Panc1 (cell line): ENCODE results near the gene TXNIP. TPM values are rescaled to one million over a fixed set of nuclear protein-coding genes. Genes with fewer than 3 reads are reported as not detected.

Experiments used
- ATAC-seq: fragments of 200-7000 bp; cut with Tn5 transposase; 2 replicates; pipeline ENCODE4 v1.9.1; 2020; ENCODE audit warnings: mild to moderate bottlenecking, moderate library complexity
- BruUV-seq: library from RNA; stranded (reverse); fragments of 400-500 nt; replicated peaks from 2 replicates; lab custom pipeline; 2021; lab: Mats Ljungman, UMichigan
- CTCF ChIA-PET: fragments of 300-600 bp; sonication (Branson Sonifier 250); formaldehyde crosslinking; loops from one replicate; lab custom pipeline; 2022; ENCODE audit warnings: antibody characterized with exemption; lab: Charles Lee
- POLR2A ChIA-PET: fragments of 300-600 bp; sonication (Branson Sonifier 250); formaldehyde crosslinking; loops from one replicate; lab custom pipeline; 2022; ENCODE audit warnings: antibody characterized with exemption; lab: Charles Lee
- DNase-seq: peaks from one replicate; pipeline ENCODE4 v3.0.0-alpha.2; 2010; ENCODE audit warnings: low read depth, low spot score
- H3K27ac ChIP-seq: 2 replicates; pipeline ENCODE4 v1.5.1; 2011; ENCODE audit warnings: mild to moderate bottlenecking, low read length, inconsistent platforms
- H3K27me3 ChIP-seq: fragments of 200-500 bp; sonication (Bioruptor generic); 2 replicates; pipeline ENCODE4 v1.6.0; 2014; ENCODE audit warnings: low read length, inconsistent platforms; ENCODE audit not compliant: control insufficient read depth, insufficient read depth
- H3K36me3 ChIP-seq: fragments of 200-500 bp; sonication (Bioruptor generic); 2 replicates; pipeline ENCODE4 v1.5.1; 2014; ENCODE audit warnings: inconsistent platforms, mild to moderate bottlenecking, low read length, moderate library complexity; ENCODE audit not compliant: control insufficient read depth, insufficient read depth
- H3K4me1 ChIP-seq: 2 replicates; pipeline ENCODE4 v1.5.1; 2011; ENCODE audit warnings: inconsistent platforms, mild to moderate bottlenecking, low read length, moderate library complexity; ENCODE audit not compliant: control insufficient read depth, insufficient read depth
- H3K4me3 ChIP-seq, 2 experiments: 2 replicates each; pipeline ENCODE4 v1.5.1; 2011 to 2012; ENCODE audit warnings: low read depth in 2 of 2, low read length in 2 of 2, mild to moderate bottlenecking in 2 of 2, inconsistent platforms in 1 of 2, moderate library complexity in 1 of 2
- H3K9me3 ChIP-seq: fragments of 200-500 bp; sonication (Bioruptor generic); 2 replicates; pipeline ENCODE4 v1.5.1; 2014; ENCODE audit warnings: low read depth, mild to moderate bottlenecking, inconsistent platforms, low read length, moderate library complexity; ENCODE audit not compliant: control insufficient read depth, insufficient read depth
- POLR2AphosphoS5 ChIP-seq: IDR thresholded peaks from 2 replicates; pipeline ENCODE4 v1.6.1; 2012; ENCODE audit warnings: mild to moderate bottlenecking, low read depth, low read length, moderate library complexity
- SIN3A ChIP-seq: IDR thresholded peaks from 2 replicates; pipeline ENCODE4 v1.6.1; 2012; ENCODE audit warnings: low read depth, mild to moderate bottlenecking, low read length, moderate library complexity, borderline replicate concordance; ENCODE audit not compliant: insufficient read depth
- TCF7L2 ChIP-seq: IDR thresholded peaks from 2 replicates; pipeline ENCODE4 v1.6.1; 2011; ENCODE audit warnings: mild to moderate bottlenecking, low read depth, low read length, inconsistent platforms
- in situ Hi-C: cut with HindIII; loops from 2 replicates; pipeline ENCODE4 v1.10.0; 2016; ENCODE audit warnings: low sequenced_read_pairs, low pct_unique_long_range_greater_than_20kb
- intact Hi-C: fragments of 100-400 bp; cut with micrococcal nuclease; formaldehyde crosslinking; loops from one replicate; pipeline ENCODE4 v1.10.0; 2022; ENCODE audit not compliant: unreplicated experiment
- total RNA-seq: library from RNA; stranded (reverse); gene quantifications from one replicate; pipeline ENCODE4 v1.2.1, GENCODE V29; 2021; ENCODE audit not compliant: unreplicated experiment
- TF ChIP-seq, protein P1 (sequence below), 2 experiments: IDR thresholded peaks; 2 replicates each; pipeline ENCODE4 v1.6.1; 2011 to 2012; ENCODE audit warnings: low read depth in 2 of 2, control low read depth in 1 of 2, low read length in 1 of 2, mild to moderate bottlenecking in 1 of 2, moderate library complexity in 1 of 2; ENCODE audit not compliant: insufficient read depth in 1 of 2
- TF ChIP-seq, protein P2 (sequence below): fragments of 450-650 bp; IDR thresholded peaks from 2 replicates; pipeline ENCODE4 v1.5.1; 2017; ENCODE audit warnings: mild to moderate bottlenecking

The TXNIP gene
- total RNA-seq, 1 experiment from 2014 or later, result 15.2 TPM

DNA sequence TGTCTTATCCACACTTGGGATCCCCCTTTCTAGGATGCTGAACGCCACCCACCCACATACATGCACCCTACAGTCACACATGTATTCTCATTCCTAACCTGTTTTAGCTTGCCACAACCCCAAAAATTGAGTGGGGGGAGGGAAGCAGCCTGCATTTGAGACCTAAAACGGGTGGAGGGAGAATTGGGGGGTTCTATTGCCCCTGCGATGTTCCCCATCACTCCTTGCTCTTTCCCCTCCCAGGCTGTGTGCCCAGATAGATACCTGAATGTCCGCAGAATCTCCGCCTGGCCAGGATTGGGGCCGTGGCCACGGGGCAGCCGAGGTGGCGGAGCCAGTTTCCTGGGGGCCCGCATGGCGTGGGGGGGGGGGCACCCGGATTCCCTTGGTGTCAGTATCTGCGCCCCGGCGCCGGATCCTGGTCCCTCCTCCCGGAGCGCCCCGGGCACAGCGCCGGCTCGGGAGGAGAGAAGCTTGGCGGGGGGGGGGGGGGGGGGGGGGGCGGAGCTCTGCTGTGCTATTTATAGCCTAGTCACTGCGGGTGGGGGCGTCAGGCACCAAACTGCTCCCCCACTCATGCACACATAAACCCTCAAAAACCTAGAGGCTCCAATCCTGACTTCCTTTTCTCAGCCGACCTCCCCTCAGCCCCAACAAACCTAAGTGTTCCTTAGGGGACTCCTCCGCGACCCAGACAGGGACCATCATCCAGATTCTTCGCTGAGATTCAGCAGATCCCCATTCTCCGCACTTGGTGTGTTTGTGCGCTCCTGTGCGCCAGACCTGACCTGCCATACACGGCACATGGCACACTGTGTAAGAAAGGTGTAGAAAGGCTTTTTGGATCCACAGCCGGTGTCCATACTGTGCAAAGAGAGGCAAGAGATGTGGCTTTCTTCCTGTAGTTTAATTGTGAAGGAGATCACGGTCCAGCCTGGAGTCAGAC is 33.9 kb downstream of the TXNIP start:
- CTCF ChIA-PET, result interaction anchor here (0.5 to 1.1 kb wide), 4 partner anchors 13 to 50 kb away, joined by 4 to 15 read pairs (median 8); no protein-coding TSS in a partner anchor
- H3K27me3 ChIP-seq, result no peaks in the 10 kb centered on the region
- BruUV-seq, result no TSS peak
- H3K4me3 ChIP-seq, result peak overlapping the region; percentile 76 to 92
- in situ Hi-C loops, result no loop called here
- H3K36me3 ChIP-seq, result no peaks in the 10 kb centered on the region
- intact Hi-C loops, result loop anchor here (5.0 kb wide), 1 partner anchor 70 kb away; no protein-coding TSS in a partner anchor
- TF ChIP-seq, protein P1, sequence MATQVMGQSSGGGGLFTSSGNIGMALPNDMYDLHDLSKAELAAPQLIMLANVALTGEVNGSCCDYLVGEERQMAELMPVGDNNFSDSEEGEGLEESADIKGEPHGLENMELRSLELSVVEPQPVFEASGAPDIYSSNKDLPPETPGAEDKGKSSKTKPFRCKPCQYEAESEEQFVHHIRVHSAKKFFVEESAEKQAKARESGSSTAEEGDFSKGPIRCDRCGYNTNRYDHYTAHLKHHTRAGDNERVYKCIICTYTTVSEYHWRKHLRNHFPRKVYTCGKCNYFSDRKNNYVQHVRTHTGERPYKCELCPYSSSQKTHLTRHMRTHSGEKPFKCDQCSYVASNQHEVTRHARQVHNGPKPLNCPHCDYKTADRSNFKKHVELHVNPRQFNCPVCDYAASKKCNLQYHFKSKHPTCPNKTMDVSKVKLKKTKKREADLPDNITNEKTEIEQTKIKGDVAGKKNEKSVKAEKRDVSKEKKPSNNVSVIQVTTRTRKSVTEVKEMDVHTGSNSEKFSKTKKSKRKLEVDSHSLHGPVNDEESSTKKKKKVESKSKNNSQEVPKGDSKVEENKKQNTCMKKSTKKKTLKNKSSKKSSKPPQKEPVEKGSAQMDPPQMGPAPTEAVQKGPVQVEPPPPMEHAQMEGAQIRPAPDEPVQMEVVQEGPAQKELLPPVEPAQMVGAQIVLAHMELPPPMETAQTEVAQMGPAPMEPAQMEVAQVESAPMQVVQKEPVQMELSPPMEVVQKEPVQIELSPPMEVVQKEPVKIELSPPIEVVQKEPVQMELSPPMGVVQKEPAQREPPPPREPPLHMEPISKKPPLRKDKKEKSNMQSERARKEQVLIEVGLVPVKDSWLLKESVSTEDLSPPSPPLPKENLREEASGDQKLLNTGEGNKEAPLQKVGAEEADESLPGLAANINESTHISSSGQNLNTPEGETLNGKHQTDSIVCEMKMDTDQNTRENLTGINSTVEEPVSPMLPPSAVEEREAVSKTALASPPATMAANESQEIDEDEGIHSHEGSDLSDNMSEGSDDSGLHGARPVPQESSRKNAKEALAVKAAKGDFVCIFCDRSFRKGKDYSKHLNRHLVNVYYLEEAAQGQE (IDR thresholded peaks at IDR 0.05; ENCODE audit: insufficient read depth in 1 of 2, low read depth in 2 of 2, low read length in 1 of 2), result no peak
- no peak for TF ChIP-seq POLR2AphosphoS5
- no peak for TF ChIP-seq TCF7L2
- TF ChIP-seq SIN3A, result no peak
- TF ChIP-seq, protein P2, sequence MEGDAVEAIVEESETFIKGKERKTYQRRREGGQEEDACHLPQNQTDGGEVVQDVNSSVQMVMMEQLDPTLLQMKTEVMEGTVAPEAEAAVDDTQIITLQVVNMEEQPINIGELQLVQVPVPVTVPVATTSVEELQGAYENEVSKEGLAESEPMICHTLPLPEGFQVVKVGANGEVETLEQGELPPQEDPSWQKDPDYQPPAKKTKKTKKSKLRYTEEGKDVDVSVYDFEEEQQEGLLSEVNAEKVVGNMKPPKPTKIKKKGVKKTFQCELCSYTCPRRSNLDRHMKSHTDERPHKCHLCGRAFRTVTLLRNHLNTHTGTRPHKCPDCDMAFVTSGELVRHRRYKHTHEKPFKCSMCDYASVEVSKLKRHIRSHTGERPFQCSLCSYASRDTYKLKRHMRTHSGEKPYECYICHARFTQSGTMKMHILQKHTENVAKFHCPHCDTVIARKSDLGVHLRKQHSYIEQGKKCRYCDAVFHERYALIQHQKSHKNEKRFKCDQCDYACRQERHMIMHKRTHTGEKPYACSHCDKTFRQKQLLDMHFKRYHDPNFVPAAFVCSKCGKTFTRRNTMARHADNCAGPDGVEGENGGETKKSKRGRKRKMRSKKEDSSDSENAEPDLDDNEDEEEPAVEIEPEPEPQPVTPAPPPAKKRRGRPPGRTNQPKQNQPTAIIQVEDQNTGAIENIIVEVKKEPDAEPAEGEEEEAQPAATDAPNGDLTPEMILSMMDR, result no peak
- POLR2A ChIA-PET, result interaction anchor here (1.2 kb wide), 1 partner anchor 35 kb away, joined by 8 read pairs; the partner anchor contains the start of gene RBM8A
- H3K27ac ChIP-seq, result peak overlapping the region; percentile 93
- ATAC-seq, result no peak
- peaks cover 30% of the 10 kb centered on the region for H3K4me1 ChIP-seq
- no peak for DNase-seq
- peaks cover under 1% of the 10 kb centered on the region; the same call in 1 of the 2 replicates for H3K9me3 ChIP-seq

DNA sequence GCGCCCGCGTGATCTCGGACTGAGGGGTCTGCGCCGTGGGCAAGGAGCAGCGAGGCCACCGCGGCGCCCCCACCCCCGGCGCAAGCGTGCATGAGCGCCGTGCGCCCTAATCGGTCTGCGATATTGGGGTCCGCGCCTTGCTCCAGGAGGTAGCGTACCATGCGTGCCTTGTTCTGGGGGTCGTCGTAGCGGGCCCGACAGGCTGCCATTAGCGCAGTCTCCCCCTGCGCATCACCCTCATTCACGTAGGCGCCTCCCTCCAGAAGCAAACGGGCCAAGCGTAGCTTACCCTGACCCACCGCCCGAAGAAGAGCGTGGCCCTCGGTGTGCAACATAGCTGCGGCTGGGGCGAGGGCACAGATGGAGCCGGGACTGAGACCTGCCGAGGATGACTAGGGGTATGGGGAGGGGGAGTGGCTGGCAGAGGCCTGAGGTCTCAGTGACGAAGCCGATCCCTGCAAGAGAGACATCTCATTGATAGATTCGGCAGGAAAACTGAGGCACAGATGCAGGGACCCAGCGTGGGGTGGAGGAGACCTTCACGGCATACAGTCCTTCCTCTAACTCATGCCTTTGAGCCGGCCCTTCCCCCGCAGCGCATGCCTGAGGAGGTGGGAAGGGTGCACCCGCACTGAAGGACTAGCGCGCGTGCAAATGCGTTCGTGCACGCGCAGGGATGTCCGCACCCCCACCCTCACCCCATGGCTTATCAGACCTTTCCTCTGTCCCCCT is 34.8 kb downstream of the TXNIP start:
- peak overlapping the region; percentile 83 for H3K27ac ChIP-seq
- ChIA-PET POLR2A (interaction anchor here (1.2 kb wide), 1 partner anchor 34 kb away, joined by 8 read pairs; the partner anchor contains the start of gene RBM8A), CTCF (no interaction called here)
- DNase-seq (no peak), ATAC-seq (no peak)
- no peaks in the 10 kb centered on the region for H3K9me3 ChIP-seq
- no TSS peak for BruUV-seq
- no peaks in the 10 kb centered on the region for H3K36me3 ChIP-seq
- intact Hi-C loops (loop anchor here (5.0 kb wide), 1 partner anchor 69 kb away; no protein-coding TSS in a partner anchor), in situ Hi-C loops (no loop called here)
- H3K4me3 ChIP-seq, result peak overlapping the region; percentile 76 to 92
- peaks cover 35% of the 10 kb centered on the region for H3K4me1 ChIP-seq
- no peaks in the 10 kb centered on the region for H3K27me3 ChIP-seq
- TF ChIP-seq POLR2AphosphoS5, result no peak
- 0 out of 2 replicates have a peak, but pooled peaks have one; percentile 24 for TF ChIP-seq SIN3A
